ENCODE data around the gene MTTP.

Gene MTTP

DNA sequence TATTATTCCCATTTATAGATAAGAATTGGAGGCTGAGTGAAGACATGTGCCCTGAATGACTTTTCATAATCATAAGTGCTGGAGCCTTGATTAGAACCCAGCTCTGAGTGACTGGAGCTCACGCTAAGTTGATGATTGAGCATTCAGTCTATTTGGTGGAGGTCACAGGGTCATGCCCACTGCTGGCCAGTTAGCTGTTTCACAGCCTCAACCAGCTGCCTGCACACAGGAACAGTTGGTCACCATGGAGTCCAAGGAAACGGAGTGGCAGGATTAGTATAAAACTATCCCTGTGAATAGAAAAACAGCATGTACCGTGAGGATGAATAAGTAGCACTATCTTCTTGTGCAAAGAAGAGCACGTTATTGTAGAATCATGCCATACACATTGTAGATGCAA is 84.0 kb downstream of the MTTP start:
- no peak overlapping the region for H2BK5ac ChIP-seq (ENCODE audit: low read depth, low read length, poor library complexity)
- H3K18ac ChIP-seq (ENCODE audit: low read length): no peak overlapping the region
- H3K9ac ChIP-seq (ENCODE audit: low read length): no peak overlapping the region
- H3K36me3 ChIP-seq (ENCODE audit: control insufficient read depth in 1 of 2, insufficient read depth in 2 of 2, low read length in 2 of 2): no peaks in the 10 kb centered on the region
- H4K8ac ChIP-seq (ENCODE audit: low read depth, low read length): no peak overlapping the region
- no peak overlapping the region for H4K91ac ChIP-seq (ENCODE audit: low read depth, low read length)
- no peak overlapping the region for H3K4me2 ChIP-seq (ENCODE audit: low read length)
- H3K27ac ChIP-seq (ENCODE audit: low read depth, low read length): no peak overlapping the region
- no peaks in the 10 kb centered on the region for H3K4me1 ChIP-seq (ENCODE audit: control insufficient read depth in 1 of 2, insufficient read depth in 2 of 2, low read length in 2 of 2)
- no CpG with 5 or more reads among the region's 4 CpGs for WGBS (ENCODE audit: extremely low coverage, insufficient coverage, insufficient read length)
- peaks cover 2% of the 10 kb centered on the region for H3K9me3 ChIP-seq (ENCODE audit: insufficient read depth, low read depth, low read length)
- no peak overlapping the region for H3K4me3 ChIP-seq (ENCODE audit: low read depth, low read length)
- no peak for DNase-seq
- H2BK12ac ChIP-seq (ENCODE audit: low read length): no peak overlapping the region
- no peak overlapping the region for H3K14ac ChIP-seq (ENCODE audit: low read length)
- no peaks in the 10 kb centered on the region for H3K27me3 ChIP-seq (ENCODE audit: insufficient read depth, low read length)
- H4K12ac ChIP-seq (ENCODE audit: low read depth, low read length): no peak overlapping the region
- no peak overlapping the region for H2AFZ ChIP-seq (ENCODE audit: insufficient read depth, low read length, poor library complexity)
- H3K4ac ChIP-seq (ENCODE audit: low read depth, low read length): no peak overlapping the region
- no peak overlapping the region for H3K23ac ChIP-seq (ENCODE audit: low read length)
- no peak overlapping the region for H2AK5ac ChIP-seq (ENCODE audit: low read length)
- no peak overlapping the region for H2BK120ac ChIP-seq (ENCODE audit: insufficient read depth, low read length, poor library complexity)
- no peaks in the 10 kb centered on the region for H3K79me1 ChIP-seq (ENCODE audit: low read length)
- no peaks in the 10 kb centered on the region for H3K79me2 ChIP-seq (ENCODE audit: control insufficient read depth, insufficient read depth, low read length, poor library complexity)

DNA sequence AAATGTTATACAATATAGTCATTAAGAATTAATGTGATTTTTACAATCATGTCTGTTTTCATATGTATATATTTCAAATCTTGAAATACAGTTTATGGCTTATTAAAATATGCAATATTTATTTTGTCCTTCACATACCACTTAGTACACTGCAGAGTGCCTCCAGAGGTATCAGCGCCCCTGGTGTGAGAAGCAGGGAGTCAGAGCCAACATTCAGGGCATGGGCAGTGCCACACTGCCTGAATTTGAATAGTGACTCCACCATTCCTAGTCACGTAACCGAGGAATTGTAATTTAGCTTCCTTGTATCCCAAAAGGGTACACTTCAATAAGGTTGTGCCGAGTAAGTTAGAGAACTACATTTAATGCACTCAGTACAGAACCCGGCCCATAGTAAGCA is 87.3 kb downstream of the MTTP start:
- no peak overlapping the region for H3K4ac ChIP-seq (ENCODE audit: low read depth, low read length)

DNA sequence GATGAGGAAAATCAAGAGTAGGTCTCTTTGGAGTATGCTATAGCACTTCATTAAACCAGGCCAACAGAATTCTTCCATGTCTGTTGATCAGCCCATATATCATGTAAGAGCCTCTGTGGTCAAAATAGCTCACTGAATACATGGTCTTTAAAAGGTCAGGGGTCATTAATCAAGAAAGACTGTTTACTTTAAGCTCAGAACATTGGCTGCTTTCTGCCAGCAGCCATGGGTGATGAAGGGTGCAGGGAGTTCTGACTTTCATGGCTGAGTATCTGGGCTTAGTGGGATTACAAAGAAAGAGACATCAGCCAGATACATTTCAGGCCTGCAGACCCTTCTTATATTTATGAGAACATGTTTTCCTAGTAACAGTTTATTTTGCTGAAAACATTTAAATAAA is 90.1 kb downstream of the MTTP start:
- H3K4me2 ChIP-seq (ENCODE audit: low read length): no peak overlapping the region
- H3K9ac ChIP-seq (ENCODE audit: low read length): no peak overlapping the region
- no peaks in the 10 kb centered on the region for H3K36me3 ChIP-seq (ENCODE audit: control insufficient read depth in 1 of 2, insufficient read depth in 2 of 2, low read length in 2 of 2)

More for the DNA sequence above, 87.3 kb downstream of the MTTP start:
- H2BK120ac ChIP-seq (ENCODE audit: insufficient read depth, low read length, poor library complexity): no peak overlapping the region
- H3K79me1 ChIP-seq (ENCODE audit: low read length): no peaks in the 10 kb centered on the region
- no peak overlapping the region for H3K18ac ChIP-seq (ENCODE audit: low read length)
- no peak overlapping the region for H2BK12ac ChIP-seq (ENCODE audit: low read length)
- no CpG with 5 or more reads among the region's 5 CpGs for WGBS (ENCODE audit: extremely low coverage, insufficient coverage, insufficient read length)
- H3K9ac ChIP-seq (ENCODE audit: low read length): no peak overlapping the region
- H3K4me3 ChIP-seq (ENCODE audit: low read depth, low read length): no peak overlapping the region
- H3K23ac ChIP-seq (ENCODE audit: low read length): no peak overlapping the region
- no peak overlapping the region for H3K14ac ChIP-seq (ENCODE audit: low read length)
- H3K4me2 ChIP-seq (ENCODE audit: low read length): no peak overlapping the region
- no peaks in the 10 kb centered on the region for H3K4me1 ChIP-seq (ENCODE audit: control insufficient read depth in 1 of 2, insufficient read depth in 2 of 2, low read length in 2 of 2)
- H3K9me3 ChIP-seq (ENCODE audit: insufficient read depth, low read depth, low read length): no peaks in the 10 kb centered on the region
- H2BK5ac ChIP-seq (ENCODE audit: low read depth, low read length, poor library complexity): no peak overlapping the region
- H3K27me3 ChIP-seq (ENCODE audit: insufficient read depth, low read length): no peaks in the 10 kb centered on the region
- H4K12ac ChIP-seq (ENCODE audit: low read depth, low read length): no peak overlapping the region
- H3K79me2 ChIP-seq (ENCODE audit: control insufficient read depth, insufficient read depth, low read length, poor library complexity): no peaks in the 10 kb centered on the region
- H3K36me3 ChIP-seq (ENCODE audit: control insufficient read depth in 1 of 2, insufficient read depth in 2 of 2, low read length in 2 of 2): no peaks in the 10 kb centered on the region
- no peak overlapping the region for H2AFZ ChIP-seq (ENCODE audit: insufficient read depth, low read length, poor library complexity)
- H4K91ac ChIP-seq (ENCODE audit: low read depth, low read length): no peak overlapping the region
- no peak overlapping the region for H4K8ac ChIP-seq (ENCODE audit: low read depth, low read length)
- no peak overlapping the region for H3K27ac ChIP-seq (ENCODE audit: low read depth, low read length)
- DNase-seq: no peak
- no peak overlapping the region for H2AK5ac ChIP-seq (ENCODE audit: low read length)

DNA sequence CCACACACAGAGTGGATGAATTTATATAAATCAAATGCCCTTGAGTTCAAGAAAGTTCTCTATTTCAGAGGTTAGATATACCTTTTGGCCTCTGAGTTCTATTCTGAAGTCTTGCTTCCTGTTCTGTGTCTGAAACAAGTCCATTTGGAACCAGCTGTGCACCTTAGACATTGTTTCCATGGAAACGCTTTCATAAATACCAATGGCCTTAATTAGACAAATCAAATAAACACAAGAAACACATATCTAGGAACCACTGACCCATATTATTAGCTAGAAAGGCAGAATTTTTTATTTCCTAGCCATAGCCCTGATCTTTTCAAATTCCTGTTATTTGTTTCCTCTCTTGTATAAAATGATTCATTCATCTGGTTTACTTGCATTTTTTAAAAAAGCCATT is 91.4 kb downstream of the MTTP start:
- H3K9me3 ChIP-seq (ENCODE audit: insufficient read depth, low read depth, low read length): no peaks in the 10 kb centered on the region
- no peak overlapping the region for H3K4me3 ChIP-seq (ENCODE audit: low read depth, low read length)
- H3K9ac ChIP-seq (ENCODE audit: low read length): no peak overlapping the region
- no peaks in the 10 kb centered on the region for H3K4me1 ChIP-seq (ENCODE audit: control insufficient read depth in 1 of 2, insufficient read depth in 2 of 2, low read length in 2 of 2)
- no peak overlapping the region for H2BK5ac ChIP-seq (ENCODE audit: low read depth, low read length, poor library complexity)
- no peaks in the 10 kb centered on the region for H3K27me3 ChIP-seq (ENCODE audit: insufficient read depth, low read length)
- H3K79me2 ChIP-seq (ENCODE audit: control insufficient read depth, insufficient read depth, low read length, poor library complexity): no peaks in the 10 kb centered on the region
- no peak overlapping the region for H2BK120ac ChIP-seq (ENCODE audit: insufficient read depth, low read length, poor library complexity)
- no peak overlapping the region for H3K23ac ChIP-seq (ENCODE audit: low read length)
- no peak overlapping the region for H3K18ac ChIP-seq (ENCODE audit: low read length)
- no peak overlapping the region for H2AK5ac ChIP-seq (ENCODE audit: low read length)
- H2BK12ac ChIP-seq (ENCODE audit: low read length): no peak overlapping the region
- no peak overlapping the region for H4K12ac ChIP-seq (ENCODE audit: low read depth, low read length)
- H3K4me2 ChIP-seq (ENCODE audit: low read length): no peak overlapping the region
- no CpG with 5 or more reads among the region's 1 CpG for WGBS (ENCODE audit: extremely low coverage, insufficient coverage, insufficient read length)
- no peak overlapping the region for H4K8ac ChIP-seq (ENCODE audit: low read depth, low read length)
- no peaks in the 10 kb centered on the region for H3K79me1 ChIP-seq (ENCODE audit: low read length)
- DNase-seq: no peak
- no peak overlapping the region for H4K91ac ChIP-seq (ENCODE audit: low read depth, low read length)
- no peak overlapping the region for H2AFZ ChIP-seq (ENCODE audit: insufficient read depth, low read length, poor library complexity)
- no peak overlapping the region for H3K4ac ChIP-seq (ENCODE audit: low read depth, low read length)
- H3K36me3 ChIP-seq (ENCODE audit: control insufficient read depth in 1 of 2, insufficient read depth in 2 of 2, low read length in 2 of 2): no peaks in the 10 kb centered on the region
- no peak overlapping the region for H3K27ac ChIP-seq (ENCODE audit: low read depth, low read length)
- H3K14ac ChIP-seq (ENCODE audit: low read length): no peak overlapping the region

More for the DNA sequence above, 90.1 kb downstream of the MTTP start:
- no peak overlapping the region for H3K18ac ChIP-seq (ENCODE audit: low read length)
- no peak overlapping the region for H3K14ac ChIP-seq (ENCODE audit: low read length)
- H3K79me2 ChIP-seq (ENCODE audit: control insufficient read depth, insufficient read depth, low read length, poor library complexity): no peaks in the 10 kb centered on the region
- no peak overlapping the region for H2BK5ac ChIP-seq (ENCODE audit: low read depth, low read length, poor library complexity)
- no peak overlapping the region for H4K91ac ChIP-seq (ENCODE audit: low read depth, low read length)
- H4K12ac ChIP-seq (ENCODE audit: low read depth, low read length): no peak overlapping the region
- H3K27me3 ChIP-seq (ENCODE audit: insufficient read depth, low read length): no peaks in the 10 kb centered on the region
- no peak overlapping the region for H2AFZ ChIP-seq (ENCODE audit: insufficient read depth, low read length, poor library complexity)
- no peaks in the 10 kb centered on the region for H3K4me1 ChIP-seq (ENCODE audit: control insufficient read depth in 1 of 2, insufficient read depth in 2 of 2, low read length in 2 of 2)
- no peak overlapping the region for H4K8ac ChIP-seq (ENCODE audit: low read depth, low read length)
- no peak overlapping the region for H2BK12ac ChIP-seq (ENCODE audit: low read length)
- no peaks in the 10 kb centered on the region for H3K9me3 ChIP-seq (ENCODE audit: insufficient read depth, low read depth, low read length)
- no peak for DNase-seq
- no peak overlapping the region for H3K4ac ChIP-seq (ENCODE audit: low read depth, low read length)
- no peaks in the 10 kb centered on the region for H3K79me1 ChIP-seq (ENCODE audit: low read length)
- no peak overlapping the region for H2AK5ac ChIP-seq (ENCODE audit: low read length)
- no peak overlapping the region for H2BK120ac ChIP-seq (ENCODE audit: insufficient read depth, low read length, poor library complexity)
- H3K23ac ChIP-seq (ENCODE audit: low read length): no peak overlapping the region
- H3K27ac ChIP-seq (ENCODE audit: low read depth, low read length): no peak overlapping the region
- H3K4me3 ChIP-seq (ENCODE audit: low read depth, low read length): no peak overlapping the region
